Ovary (tissue), 3 donors: Measurements from ENCODE around the gene FIZ1.

Experiments
- EP300 ChIP-seq: sonication (generic); formaldehyde crosslinking; IDR thresholded peaks from one replicate; pipeline ENCODE4 v1.6.1; 2017; ENCODE audit warnings: antibody characterized with exemption
- POLR2A ChIP-seq: fragments of 450-650 bp; IDR thresholded peaks from one replicate; pipeline ENCODE4 v1.6.1; 2017; ENCODE audit warnings: antibody characterized with exemption, mild to moderate bottlenecking, moderate library complexity
- TF ChIP-seq, protein P1 (sequence below), 3 donors: fragments of 450-650 bp in 2 of 3; fragments of 200-600 bp in 1 of 3; IDR thresholded peaks; one replicate each; pipeline versions ENCODE4 v1.5.1 to v1.8.0; 2016 to 2022; ENCODE audit warnings: antibody characterized with exemption in 3 of 3, mild to moderate bottlenecking in 1 of 3
- donor health status: DM: no; HTN: no; CAD: no.

DNA sequence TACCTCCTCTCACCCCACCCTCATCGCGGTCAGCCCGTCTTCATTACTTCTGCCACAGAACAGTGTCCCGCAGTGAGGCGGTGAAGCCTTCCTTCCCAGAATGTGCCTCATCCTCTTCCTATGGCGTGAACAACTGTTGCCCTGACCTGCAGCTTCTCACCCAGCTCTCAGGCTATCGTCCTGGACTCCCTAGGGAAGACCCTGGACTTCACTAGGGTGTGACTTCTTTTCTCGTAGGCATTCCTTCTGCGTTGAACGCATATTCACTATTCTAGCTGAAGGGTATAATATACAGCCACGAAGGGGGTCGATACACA, 7.1 kb upstream of the FIZ1 start:
- TF ChIP-seq, protein P1, sequence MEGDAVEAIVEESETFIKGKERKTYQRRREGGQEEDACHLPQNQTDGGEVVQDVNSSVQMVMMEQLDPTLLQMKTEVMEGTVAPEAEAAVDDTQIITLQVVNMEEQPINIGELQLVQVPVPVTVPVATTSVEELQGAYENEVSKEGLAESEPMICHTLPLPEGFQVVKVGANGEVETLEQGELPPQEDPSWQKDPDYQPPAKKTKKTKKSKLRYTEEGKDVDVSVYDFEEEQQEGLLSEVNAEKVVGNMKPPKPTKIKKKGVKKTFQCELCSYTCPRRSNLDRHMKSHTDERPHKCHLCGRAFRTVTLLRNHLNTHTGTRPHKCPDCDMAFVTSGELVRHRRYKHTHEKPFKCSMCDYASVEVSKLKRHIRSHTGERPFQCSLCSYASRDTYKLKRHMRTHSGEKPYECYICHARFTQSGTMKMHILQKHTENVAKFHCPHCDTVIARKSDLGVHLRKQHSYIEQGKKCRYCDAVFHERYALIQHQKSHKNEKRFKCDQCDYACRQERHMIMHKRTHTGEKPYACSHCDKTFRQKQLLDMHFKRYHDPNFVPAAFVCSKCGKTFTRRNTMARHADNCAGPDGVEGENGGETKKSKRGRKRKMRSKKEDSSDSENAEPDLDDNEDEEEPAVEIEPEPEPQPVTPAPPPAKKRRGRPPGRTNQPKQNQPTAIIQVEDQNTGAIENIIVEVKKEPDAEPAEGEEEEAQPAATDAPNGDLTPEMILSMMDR (IDR thresholded peaks at IDR 0.05) = no peak
- TF ChIP-seq POLR2A (no peak), EP300 (no peak)
